Endothelial cell (in vitro differentiated cells): Measurements from ENCODE around the gene TSPAN7. TPM values are rescaled to one million over a fixed set of nuclear protein-coding genes. Genes with fewer than 3 reads are reported as not detected.

Experiments used
- DNase-seq: peaks from one replicate; pipeline ENCODE4 v3.0.0; 2021; ENCODE audit warnings: low spot score
- H3K27ac Mint-ChIP-seq: one replicate; pipeline ENCODE4 v1.8.0; 2021; ENCODE audit warnings: mixed read lengths, inconsistent platforms; ENCODE audit not compliant: unreplicated experiment
- H3K27me3 Mint-ChIP-seq: one replicate; pipeline ENCODE4 v1.8.0; 2021; ENCODE audit warnings: mild to moderate bottlenecking, moderate library complexity, mixed read lengths, inconsistent platforms; ENCODE audit not compliant: unreplicated experiment
- H3K36me3 Mint-ChIP-seq: one replicate; pipeline ENCODE4 v1.8.0; 2021; ENCODE audit warnings: mild to moderate bottlenecking, low read depth, mixed read lengths, inconsistent platforms; ENCODE audit not compliant: unreplicated experiment
- H3K4me1 Mint-ChIP-seq: one replicate; pipeline ENCODE4 v1.8.0; 2021; ENCODE audit warnings: mild to moderate bottlenecking, mixed read lengths, inconsistent platforms; ENCODE audit not compliant: unreplicated experiment
- H3K4me3 Mint-ChIP-seq: one replicate; pipeline ENCODE4 v1.8.0; 2021; ENCODE audit warnings: mild to moderate bottlenecking, mixed read lengths, inconsistent platforms; ENCODE audit not compliant: unreplicated experiment
- H3K9me3 Mint-ChIP-seq: one replicate; pipeline ENCODE4 v1.8.0; 2021; ENCODE audit warnings: mixed read lengths, inconsistent platforms; ENCODE audit not compliant: unreplicated experiment
- total RNA-seq: library from RNA; stranded (reverse); fragmentation: NEBNext Ultra II Directional; extraction: Animal tissue kit (Norgen Biotek cat#: 25700); gene quantifications from one replicate; pipeline ENCODE4 v1.2.1, GENCODE V29; 2021; ENCODE audit not compliant: unreplicated experiment
- TF ChIP-seq, protein P1 (sequence below): fragments of 200-600 bp; sonication (generic); IDR thresholded peaks from one replicate; pipeline ENCODE4 v1.5.0; 2021; ENCODE audit warnings: antibody characterized with exemption; ENCODE audit not compliant: unreplicated experiment

TSPAN7 gene
- total RNA-seq, 1 donor from 2014 or later, result 12.4 TPM

DNA sequence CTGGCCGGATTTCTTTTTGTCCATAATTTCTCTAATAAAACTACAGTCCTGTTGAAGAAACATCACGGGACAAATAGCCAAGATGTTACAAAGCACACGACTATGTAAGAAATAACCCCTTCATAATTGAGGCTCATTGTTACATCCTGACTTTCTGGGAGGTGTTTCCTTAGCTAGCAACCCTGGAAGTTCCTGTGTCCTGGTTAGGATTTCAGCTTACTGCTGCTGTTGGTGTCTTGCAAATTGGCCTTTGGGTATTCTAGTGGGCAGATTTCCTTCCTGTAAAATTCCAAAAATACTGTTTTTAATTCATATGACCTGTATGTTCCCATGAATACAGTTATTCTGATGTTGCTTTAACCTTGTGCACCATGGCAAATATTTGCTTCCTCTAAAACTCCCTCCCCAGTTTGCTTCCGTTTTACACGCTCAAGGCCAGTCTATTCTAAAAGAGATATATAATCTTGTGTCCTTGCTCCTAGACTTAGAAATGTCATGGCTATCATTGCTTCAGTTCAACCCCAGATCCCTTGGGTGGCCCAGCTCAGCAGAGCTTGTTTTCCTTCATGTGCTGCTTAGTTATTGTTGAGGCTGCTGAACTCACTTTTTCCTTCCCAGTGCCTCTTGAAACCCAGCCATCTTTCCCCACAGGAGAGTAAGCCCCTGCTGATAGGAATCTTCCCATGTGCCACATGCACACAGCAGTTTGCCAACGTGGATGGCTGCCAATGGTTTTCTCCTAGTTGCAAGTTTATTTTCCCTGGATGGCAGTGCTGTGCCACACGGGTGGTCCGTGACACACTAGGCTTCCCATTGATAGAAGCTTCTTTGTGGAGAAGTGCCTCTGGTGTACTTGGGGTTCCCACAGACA lies 75.8 kb downstream of the TSPAN7 start:
- no peak overlapping the region for H3K27ac Mint-ChIP-seq
- H3K4me1 Mint-ChIP-seq, result peaks cover 18% of the 10 kb centered on the region
- no peaks in the 10 kb centered on the region for H3K27me3 Mint-ChIP-seq
- TF ChIP-seq, protein P1, sequence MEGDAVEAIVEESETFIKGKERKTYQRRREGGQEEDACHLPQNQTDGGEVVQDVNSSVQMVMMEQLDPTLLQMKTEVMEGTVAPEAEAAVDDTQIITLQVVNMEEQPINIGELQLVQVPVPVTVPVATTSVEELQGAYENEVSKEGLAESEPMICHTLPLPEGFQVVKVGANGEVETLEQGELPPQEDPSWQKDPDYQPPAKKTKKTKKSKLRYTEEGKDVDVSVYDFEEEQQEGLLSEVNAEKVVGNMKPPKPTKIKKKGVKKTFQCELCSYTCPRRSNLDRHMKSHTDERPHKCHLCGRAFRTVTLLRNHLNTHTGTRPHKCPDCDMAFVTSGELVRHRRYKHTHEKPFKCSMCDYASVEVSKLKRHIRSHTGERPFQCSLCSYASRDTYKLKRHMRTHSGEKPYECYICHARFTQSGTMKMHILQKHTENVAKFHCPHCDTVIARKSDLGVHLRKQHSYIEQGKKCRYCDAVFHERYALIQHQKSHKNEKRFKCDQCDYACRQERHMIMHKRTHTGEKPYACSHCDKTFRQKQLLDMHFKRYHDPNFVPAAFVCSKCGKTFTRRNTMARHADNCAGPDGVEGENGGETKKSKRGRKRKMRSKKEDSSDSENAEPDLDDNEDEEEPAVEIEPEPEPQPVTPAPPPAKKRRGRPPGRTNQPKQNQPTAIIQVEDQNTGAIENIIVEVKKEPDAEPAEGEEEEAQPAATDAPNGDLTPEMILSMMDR, result no peak
- H3K36me3 Mint-ChIP-seq, result no peaks in the 10 kb centered on the region
- no peak for DNase-seq
- no peaks in the 10 kb centered on the region for H3K9me3 Mint-ChIP-seq
- H3K4me3 Mint-ChIP-seq, result no peak overlapping the region

DNA sequence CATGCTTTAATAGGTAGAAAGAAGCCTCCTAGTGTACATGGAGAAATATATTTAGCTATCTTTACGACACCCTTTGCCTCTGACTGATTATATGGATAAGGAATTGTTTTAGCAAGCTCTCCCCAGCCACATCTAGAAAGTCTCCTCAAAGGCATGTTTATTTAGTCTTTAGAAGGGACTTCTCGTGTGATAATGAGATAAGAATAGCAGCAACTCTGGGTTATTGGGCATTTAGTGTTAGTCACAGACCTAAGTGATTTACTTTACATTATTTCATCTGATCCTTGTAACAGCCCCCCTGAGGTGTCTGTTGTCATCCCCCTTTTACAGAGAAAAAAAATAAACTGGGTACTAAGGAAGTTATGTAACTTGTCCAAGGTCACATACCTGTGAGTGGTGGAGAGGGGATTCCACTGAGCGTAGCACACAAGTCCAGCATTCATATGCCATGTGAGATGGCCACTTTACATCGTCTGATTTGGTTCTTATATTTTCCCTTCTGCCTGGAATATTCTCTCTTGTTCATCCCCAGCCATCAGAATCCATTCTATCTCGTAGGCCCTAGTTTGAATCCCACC lies 77.7 kb downstream of the TSPAN7 start:
- TF ChIP-seq, protein P1, result no peak
- peaks cover 18% of the 10 kb centered on the region for H3K4me1 Mint-ChIP-seq
- no peaks in the 10 kb centered on the region for H3K9me3 Mint-ChIP-seq
- H3K27me3 Mint-ChIP-seq, result no peaks in the 10 kb centered on the region
- DNase-seq, result no peak
- H3K4me3 Mint-ChIP-seq, result no peak overlapping the region
- H3K36me3 Mint-ChIP-seq, result no peaks in the 10 kb centered on the region
- no peak overlapping the region for H3K27ac Mint-ChIP-seq

- H3K36me3 Mint-ChIP-seq, result no peaks in the 10 kb centered on the region
- TF ChIP-seq, protein P1, result no peak
- H3K9me3 Mint-ChIP-seq, result no peaks in the 10 kb centered on the region
- peaks cover 14% of the 10 kb centered on the region for H3K4me1 Mint-ChIP-seq
- H3K27ac Mint-ChIP-seq, result no peak overlapping the region
- H3K27me3 Mint-ChIP-seq, result no peaks in the 10 kb centered on the region
- DNase-seq, result no peak
- H3K4me3 Mint-ChIP-seq, result no peak overlapping the region
Observed at GRCh38 chrX:38639730-38640129, 78.4 kb downstream of the TSPAN7 start.

- no peaks in the 10 kb centered on the region for H3K36me3 Mint-ChIP-seq
- peaks cover 11% of the 10 kb centered on the region for H3K4me1 Mint-ChIP-seq
- no peak overlapping the region for H3K27ac Mint-ChIP-seq
- DNase-seq, result no peak
- H3K9me3 Mint-ChIP-seq, result no peaks in the 10 kb centered on the region
- H3K4me3 Mint-ChIP-seq, result no peak overlapping the region
- TF ChIP-seq, protein P1, result no peak
- H3K27me3 Mint-ChIP-seq, result no peaks in the 10 kb centered on the region
Observed at GRCh38 chrX:38641197-38641596, 79.9 kb downstream of the TSPAN7 start.

DNA sequence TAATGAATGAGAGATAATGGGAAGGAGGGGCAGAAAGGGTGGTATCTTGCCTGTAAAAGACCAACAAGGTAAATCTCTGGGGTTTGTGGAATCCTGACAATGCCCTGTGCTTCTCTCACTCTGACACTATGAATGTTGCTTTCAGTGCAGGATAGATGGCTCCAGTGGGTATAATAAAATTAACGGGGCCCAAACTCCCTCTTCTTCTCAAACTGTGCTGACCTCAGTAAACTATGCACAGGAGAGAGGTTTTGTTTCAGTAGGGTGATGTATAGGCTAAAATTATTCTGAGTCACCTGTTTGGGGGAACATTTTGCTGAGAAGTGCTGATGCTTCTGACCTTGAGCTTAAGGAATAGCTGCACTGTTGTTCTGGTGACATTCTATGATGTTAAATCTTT lies 82.6 kb downstream of the TSPAN7 start:
- no peaks in the 10 kb centered on the region for H3K9me3 Mint-ChIP-seq
- TF ChIP-seq, protein P1, result no peak
- no peak for DNase-seq
- H3K27me3 Mint-ChIP-seq, result no peaks in the 10 kb centered on the region
- no peaks in the 10 kb centered on the region for H3K36me3 Mint-ChIP-seq
- H3K4me3 Mint-ChIP-seq, result no peak overlapping the region
- H3K27ac Mint-ChIP-seq, result no peak overlapping the region
- H3K4me1 Mint-ChIP-seq, result peaks cover 6% of the 10 kb centered on the region
